GM12878 (cell line): ENCODE data around the gene RPL27.

Experiments used
- ASH2L ChIP-seq: fragments of 300-600, 200-600 bp; sonication (generic); IDR thresholded peaks from 2 replicates; pipeline ENCODE4 v1.6.1; 2017; ENCODE audit warnings: low read depth, mild to moderate bottlenecking, borderline replicate concordance
- FOXK2 ChIP-seq: fragments of 450-650 bp; IDR thresholded peaks from 2 replicates; pipeline ENCODE4 v1.6.1; 2017; ENCODE audit warnings: mild to moderate bottlenecking, moderate library complexity
- MAX ChIP-seq: IDR thresholded peaks from 2 replicates; pipeline ENCODE4 v1.6.1; 2012; ENCODE audit warnings: low read depth, low read length, improper control_type of control experiment
- POLR2AphosphoS2 ChIP-seq: IDR thresholded peaks from 2 replicates; pipeline ENCODE4 v1.6.1; 2011; ENCODE audit warnings: low read depth, mild to moderate bottlenecking, low read length, improper control_type of control experiment, moderate library complexity
- SREBF2 ChIP-seq: IDR thresholded peaks from 2 replicates; pipeline ENCODE4 v1.6.1; 2012; ENCODE audit warnings: mild to moderate bottlenecking, low read length
- TF ChIP-seq, protein P1 (sequence below): IDR thresholded peaks from 2 replicates; pipeline ENCODE4 v1.6.1; 2012; ENCODE audit warnings: low read length, inconsistent platforms
- TF ChIP-seq, protein P2 (sequence below), 3 experiments: IDR thresholded peaks in 2 of 3; conservative IDR thresholded peaks in 1 of 3; 2 replicates each; pipeline ENCODE4 v1.5.1; 2011; ENCODE audit warnings: low read depth in 3 of 3, low read length in 3 of 3, mild to moderate bottlenecking in 3 of 3, control low read depth in 2 of 3, moderate library complexity in 2 of 3, inconsistent platforms in 1 of 3, mixed read lengths in 1 of 3; ENCODE audit not compliant: control insufficient read depth in 2 of 3, insufficient read depth in 1 of 3; ENCODE audit errors: extremely low read depth in 1 of 3

DNA sequence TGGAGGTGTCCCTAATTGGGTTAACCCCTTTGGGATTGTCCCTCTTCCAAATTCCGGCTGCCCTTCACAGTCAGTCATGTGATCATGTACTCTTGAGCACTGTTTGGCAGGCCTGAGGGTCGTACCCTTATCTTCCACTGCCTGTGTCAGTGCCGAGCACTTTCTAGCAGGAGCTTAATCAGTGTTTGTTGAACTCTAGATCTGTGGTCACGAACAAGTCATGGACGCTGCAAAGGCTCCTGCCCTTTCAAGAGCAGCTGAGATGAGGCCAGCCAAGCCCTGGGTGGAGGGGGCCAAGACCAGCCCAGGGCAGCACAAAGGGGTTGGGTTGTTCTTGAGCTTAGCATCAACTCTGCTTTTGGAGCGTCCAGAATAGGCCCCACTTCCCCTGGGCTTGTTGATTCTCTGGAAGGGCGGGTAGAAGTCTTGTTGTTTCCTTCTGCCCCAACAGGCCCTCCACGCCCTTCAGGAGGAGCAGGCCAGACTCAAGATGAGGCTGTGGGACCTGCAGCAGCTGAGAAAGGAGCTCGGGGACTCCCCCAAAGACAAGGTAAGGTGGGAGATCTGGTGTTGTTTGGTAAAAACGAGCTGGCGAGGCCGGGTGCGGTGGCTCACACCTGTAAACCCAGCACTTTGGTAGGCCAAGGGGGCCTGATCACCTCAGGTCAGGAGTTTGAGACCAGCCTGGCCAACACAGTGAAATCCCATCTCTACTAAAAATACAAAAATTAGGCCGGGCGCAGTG lies 13.7 kb downstream of the RPL27 start:
- no peak for TF ChIP-seq ASH2L
- TF ChIP-seq SREBF2: no peak
- TF ChIP-seq POLR2AphosphoS2: no peak
- TF ChIP-seq, protein P1, sequence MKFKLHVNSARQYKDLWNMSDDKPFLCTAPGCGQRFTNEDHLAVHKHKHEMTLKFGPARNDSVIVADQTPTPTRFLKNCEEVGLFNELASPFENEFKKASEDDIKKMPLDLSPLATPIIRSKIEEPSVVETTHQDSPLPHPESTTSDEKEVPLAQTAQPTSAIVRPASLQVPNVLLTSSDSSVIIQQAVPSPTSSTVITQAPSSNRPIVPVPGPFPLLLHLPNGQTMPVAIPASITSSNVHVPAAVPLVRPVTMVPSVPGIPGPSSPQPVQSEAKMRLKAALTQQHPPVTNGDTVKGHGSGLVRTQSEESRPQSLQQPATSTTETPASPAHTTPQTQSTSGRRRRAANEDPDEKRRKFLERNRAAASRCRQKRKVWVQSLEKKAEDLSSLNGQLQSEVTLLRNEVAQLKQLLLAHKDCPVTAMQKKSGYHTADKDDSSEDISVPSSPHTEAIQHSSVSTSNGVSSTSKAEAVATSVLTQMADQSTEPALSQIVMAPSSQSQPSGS: no peak
- no peak for TF ChIP-seq MAX
- TF ChIP-seq, protein P2, sequence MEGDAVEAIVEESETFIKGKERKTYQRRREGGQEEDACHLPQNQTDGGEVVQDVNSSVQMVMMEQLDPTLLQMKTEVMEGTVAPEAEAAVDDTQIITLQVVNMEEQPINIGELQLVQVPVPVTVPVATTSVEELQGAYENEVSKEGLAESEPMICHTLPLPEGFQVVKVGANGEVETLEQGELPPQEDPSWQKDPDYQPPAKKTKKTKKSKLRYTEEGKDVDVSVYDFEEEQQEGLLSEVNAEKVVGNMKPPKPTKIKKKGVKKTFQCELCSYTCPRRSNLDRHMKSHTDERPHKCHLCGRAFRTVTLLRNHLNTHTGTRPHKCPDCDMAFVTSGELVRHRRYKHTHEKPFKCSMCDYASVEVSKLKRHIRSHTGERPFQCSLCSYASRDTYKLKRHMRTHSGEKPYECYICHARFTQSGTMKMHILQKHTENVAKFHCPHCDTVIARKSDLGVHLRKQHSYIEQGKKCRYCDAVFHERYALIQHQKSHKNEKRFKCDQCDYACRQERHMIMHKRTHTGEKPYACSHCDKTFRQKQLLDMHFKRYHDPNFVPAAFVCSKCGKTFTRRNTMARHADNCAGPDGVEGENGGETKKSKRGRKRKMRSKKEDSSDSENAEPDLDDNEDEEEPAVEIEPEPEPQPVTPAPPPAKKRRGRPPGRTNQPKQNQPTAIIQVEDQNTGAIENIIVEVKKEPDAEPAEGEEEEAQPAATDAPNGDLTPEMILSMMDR (IDR thresholded peaks at IDR 0.05 in 2 of 3, conservative IDR thresholded peaks at IDR 0.05 in 1 of 3; ENCODE audit: control insufficient read depth in 2 of 3, extremely low read depth in 1 of 3, insufficient read depth in 1 of 3, low read depth in 3 of 3, low read length in 3 of 3): no peak
- TF ChIP-seq FOXK2: no peak
